Activated effector memory CD4-positive, alpha-beta T cell treated with anti-CD3 and anti-CD28 coated beads, Interleukin-2, amount 50 U/mL, for 16 hours (primary cell): Measurements from ENCODE around the gene RDH13.
"Not testable (repeated sequence)": the region's sequence is repeated elsewhere in the genome, so short reads cannot be mapped to it uniquely, and the experiment has no call there.

Experiments used
- DNase-seq: peaks from one replicate; pipeline ENCODE4 v3.0.0-alpha.2; 2020

Gene RDH13

DNA sequence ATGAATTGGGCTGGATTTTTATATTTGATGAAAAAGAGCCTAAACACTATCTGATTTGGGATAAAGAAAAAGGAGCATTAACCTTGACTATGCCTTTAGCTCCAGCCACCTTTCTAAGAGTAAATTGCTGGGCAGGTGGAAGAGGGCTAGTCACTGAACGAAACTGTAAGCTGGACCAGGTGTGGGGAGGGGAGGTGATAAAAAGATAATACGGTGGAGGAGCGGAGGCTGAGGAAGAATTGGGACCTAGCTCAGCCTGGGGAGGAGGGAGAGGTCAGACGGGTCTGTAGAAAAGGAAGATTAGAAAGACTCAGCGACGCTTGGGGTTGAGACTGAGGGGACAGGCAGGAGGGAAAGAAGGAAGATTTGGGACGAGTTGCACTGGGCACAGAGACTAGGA, 52.4 kb downstream of the RDH13 start:
- not testable (repeated sequence) for DNase-seq

DNA sequence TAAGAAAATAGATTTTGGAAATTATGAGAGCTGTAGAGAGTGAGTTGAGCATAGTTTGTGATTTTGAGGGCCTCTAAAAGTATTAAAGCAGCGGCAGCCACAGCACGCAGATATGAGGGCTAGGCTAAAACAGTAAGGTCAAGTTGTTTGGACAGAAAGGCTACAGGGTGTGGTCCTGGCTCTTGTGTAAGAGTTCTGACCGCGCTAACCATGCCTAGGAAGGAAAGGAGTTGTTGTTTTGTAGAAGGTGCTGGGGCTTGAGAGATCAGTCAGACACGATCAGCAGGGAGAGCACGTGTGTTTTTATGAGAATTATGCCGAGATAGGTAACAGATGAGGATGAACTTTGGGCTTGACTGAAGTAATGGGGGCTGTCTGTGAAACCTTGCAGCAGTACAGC, 54.2 kb downstream of the RDH13 start:
- DNase-seq: not testable (repeated sequence)

DNA sequence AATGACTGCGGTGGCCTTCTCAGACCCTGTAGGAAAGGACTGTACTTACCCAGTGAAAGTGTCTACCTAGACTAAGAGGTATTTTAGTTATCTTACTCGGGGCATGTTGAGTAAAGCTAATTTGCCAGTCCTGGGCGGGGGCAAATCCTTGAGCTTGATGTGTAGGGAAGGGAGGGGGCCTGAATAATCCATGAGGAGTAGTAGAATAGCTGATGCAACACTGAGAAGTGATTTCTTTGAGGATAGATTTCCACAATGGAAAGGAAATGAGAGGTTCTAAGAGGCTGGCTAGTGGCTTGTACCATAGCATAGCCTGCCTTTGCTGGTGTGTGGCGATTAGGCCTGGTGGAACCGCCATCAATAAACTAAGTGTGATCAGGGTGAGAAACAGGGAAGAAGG, 54.8 kb downstream of the RDH13 start:
- not testable (repeated sequence) for DNase-seq

DNA sequence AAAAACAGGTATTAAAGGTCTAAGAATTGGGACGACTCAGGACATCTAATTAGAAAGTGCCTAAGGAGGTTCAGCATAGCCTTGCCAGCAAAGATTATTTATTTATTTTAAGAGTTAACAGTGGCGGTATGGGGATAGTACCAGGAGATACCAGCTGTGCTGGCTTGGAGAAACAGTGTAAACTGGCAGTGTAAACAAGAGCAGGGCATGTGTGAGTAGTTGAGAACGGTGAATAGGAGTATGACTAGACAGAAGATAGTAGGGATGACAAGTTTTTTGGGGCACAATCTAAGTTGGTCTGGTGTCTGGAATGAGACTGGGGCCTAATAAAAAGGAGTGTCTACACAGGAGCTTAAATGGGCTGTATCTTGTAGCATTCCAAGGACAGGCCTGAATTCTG, 55.4 kb downstream of the RDH13 start:
- DNase-seq: not testable (repeated sequence)

DNA sequence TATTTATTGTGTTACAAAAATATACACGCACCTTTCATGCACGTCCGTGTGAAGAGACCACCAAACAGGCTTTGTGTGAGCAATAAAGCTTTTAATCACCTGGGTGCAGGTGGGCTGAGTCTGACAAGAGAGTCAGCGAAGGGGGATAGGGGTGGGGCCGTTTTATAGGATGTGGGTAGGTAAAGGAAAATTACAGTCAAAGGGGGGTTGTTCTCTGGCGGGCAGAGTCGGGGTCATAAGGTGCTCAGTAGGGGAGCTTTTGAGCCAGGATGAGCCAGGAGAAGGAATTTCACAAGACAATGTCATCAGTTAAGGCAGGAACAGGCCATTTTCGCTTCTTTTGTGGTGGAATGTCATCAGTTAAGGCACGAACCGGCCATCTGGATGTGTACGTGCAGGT, 56.2 kb downstream of the RDH13 start:
- DNase-seq: not testable (repeated sequence)

DNA sequence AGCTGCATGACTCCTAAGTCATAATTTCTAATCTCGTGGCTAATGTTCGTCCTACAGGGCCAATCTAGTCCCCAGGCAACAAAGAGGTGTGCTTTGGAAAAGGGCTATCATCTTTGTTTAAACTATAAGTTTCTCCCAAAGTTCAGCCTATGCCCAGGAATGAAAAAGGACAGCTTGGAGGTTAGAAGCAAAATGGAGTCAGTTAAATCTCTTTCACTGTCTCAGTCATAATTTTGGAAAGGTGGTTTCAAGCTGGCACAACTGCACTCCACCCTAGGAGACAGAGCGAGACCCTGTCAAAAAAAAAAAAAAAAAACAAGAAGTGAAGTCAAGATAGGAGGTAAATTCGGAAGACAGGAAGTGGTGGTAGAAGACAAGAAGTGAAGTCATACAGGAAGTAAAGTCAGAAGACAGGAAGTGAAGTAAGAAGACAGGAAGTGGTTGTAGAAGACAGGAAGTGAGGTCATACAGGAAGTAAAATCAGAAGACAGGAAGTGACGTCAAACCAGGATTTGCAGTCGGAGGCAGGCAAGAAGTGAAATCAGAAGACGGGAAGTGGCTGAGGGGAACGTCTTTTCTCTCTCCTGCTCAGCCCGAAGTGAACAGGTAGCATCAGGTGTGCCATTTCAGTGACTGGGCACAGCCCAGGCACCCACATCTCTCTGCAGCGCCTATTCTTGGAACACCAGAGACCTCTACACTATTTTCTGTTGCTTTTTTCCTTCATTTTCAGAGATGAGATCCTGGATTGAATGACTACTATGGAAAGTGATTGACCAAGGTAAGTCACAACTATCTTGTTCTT, 57.1 kb downstream of the RDH13 start:
- DNase-seq: peak; percentile 73

DNA sequence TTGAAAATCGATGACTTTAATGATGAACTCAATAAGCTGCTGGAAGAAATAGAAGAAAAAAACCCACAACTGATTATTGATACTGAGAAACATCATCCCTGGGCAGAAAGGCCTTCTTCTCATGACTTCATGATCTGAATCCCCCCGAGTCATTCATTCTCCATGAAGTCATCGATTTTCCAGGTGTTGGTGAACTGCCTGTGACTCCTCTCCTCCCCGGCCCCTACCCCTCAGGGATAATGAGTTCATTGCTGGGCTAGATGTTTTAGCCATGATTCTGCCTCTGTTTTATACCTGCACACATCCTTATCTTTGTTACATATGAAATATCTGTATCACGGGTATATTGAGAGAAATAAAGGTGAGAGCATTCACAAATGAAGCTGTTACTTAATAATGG, 62.2 kb downstream of the RDH13 start:
- no peak for DNase-seq

DNA sequence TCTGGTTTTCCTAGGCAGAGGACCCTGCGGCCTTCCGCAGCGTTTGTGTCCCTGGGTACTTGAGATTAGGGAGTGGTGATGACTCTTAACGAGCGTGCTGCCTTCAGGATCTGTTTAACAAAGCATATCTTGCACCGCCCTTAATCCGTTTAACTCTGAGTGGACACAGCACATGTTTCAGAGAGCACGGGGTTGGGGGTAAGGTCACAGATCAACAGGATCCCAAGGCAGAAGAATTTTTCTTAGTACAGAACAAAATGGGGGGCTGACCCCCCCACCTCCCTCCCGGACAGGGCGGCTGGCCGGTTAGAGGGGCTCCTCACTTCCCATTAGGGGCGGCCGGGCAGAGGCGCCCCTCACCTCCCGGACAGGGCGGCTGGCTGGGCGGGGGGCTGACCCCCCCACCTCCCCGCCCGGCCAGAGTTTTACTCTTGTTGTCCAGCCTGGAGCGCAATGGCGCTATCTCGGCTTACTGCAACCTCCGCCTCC, 64.2 kb downstream of the RDH13 start:
- not testable (repeated sequence) for DNase-seq

DNA sequence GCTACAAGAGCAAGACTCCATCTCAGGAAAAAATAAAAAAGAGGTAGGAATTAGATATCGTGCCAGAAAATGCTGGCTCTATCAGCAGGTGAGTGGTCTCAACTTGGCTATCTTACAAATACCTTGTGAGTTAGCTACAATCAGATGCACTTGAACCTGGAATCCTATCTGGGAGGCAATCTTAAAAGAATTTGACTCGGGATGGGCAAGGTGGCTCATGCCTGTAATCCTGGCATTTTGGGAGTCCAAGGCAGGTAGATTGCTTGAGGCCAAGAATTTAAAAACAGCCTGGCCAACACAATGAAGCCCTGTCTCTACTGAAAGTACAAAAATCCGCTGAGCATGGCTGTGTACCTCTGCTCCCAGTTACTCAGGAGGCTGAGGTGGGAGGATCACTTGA, 67.4 kb downstream of the RDH13 start:
- no peak for DNase-seq
